HK-2 (cell line): Measurements from ENCODE around the gene BRICD5.
"Not testable (repeated sequence)": the region's sequence is repeated elsewhere in the genome, so short reads cannot be mapped to it uniquely, and the experiment has no call there.

Experiments used
- DNase-seq: peaks from one replicate; pipeline ENCODE4 v3.0.0-alpha.2; 2018; ENCODE audit not compliant: unreplicated experiment

The BRICD5 gene

DNA sequence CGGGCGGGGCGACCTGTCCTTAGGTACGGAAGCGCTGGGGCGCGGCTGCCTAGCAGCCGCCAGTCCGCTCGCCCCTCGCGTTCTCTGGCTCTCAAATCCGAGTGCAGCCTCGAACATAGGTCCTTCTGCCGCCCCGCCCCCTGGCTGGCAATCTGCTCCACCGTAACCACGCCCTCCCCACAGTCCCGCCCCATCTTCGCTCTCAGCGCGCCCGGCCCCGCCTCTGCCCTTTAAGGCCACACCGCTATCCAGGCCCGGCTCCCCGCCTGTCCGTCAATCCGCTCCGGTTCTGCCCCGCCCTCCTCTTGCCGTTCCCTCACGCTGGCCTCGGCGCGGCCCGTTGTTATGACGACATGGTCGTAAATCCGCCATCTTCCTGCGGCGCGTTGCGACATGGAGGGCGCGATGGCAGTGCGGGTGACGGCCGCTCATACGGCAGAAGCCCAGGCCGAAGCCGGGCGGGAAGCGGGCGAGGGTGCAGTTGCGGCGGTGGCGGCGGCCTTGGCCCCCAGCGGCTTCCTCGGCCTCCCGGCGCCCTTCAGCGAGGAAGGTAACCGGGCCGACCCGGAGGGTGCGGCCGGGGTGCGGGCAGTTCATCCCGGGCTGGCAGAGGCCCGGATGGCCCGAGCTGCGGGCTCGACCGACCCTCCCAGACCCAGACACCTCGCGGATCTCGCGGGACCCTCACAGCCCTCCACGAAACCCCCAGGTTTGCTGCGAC is 12.7 kb upstream of the BRICD5 start, which contains the start of gene E4F1:
E4F1 (plus strand) TSS at position 371 of the 721 bp plus-strand sequence; CDS start at position 394, 23 bp downstream.
- peak; percentile 98 for DNase-seq

- no peak for DNase-seq
Observed at GRCh38 chr16:2216330-2216729, 5.7 kb upstream of the BRICD5 start.

- DNase-seq = no peak
Observed at GRCh38 chr16:2214719-2214968, 4.0 kb upstream of the BRICD5 start, which contains the start of gene PGP. PGP (minus strand) TSS chr16:2214840; CDS start chr16:2214777, 63 bp downstream.

DNA sequence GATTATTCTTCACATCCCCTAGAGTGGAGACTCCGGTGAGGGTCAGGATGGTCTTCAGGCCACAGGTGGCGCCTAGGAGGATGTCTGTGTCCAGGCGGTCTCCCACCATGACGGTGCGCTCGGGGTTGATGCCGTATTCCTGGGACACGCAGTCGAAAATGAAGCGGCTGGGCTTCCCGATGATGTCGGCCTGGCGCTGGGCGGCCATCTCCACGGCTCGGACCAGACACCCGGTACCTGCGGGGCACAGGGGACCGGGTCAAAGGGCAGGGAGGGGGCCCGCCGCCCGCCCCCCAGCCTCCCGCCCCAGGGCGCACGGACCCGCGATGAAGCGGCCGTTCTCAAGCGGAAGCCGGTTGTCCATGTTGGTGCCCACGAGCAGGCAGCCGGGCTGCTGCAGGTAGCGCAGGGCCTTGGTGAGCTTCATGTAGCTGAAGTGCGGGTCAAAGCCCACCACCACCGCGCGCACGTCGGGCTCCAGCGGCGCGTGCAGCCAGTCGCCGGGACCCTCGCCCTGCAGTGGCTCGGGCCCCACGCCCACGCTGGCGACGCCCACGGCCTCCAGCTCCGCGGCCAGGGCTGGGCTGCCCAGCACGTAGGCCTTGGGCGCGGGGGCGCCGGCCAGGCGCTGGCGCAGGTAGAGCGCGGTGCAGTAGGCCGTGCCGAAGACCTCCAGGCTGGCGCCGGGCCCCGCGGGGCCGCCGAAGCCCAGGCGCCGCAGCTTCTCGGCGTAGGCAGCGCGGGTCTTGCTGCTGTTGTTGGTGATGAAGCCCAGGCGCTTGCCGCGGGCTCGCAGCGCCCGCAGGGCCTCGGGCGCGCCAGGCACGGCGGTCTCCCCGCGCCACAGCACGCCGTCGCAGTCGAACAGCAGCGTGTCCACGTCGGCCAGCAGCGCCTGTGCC is 3.4 kb upstream of the BRICD5 start:
- no peak for DNase-seq

- DNase-seq = no peak
Observed at GRCh38 chr16:2212362-2213324, 2.0 kb upstream of the BRICD5 start.

DNA sequence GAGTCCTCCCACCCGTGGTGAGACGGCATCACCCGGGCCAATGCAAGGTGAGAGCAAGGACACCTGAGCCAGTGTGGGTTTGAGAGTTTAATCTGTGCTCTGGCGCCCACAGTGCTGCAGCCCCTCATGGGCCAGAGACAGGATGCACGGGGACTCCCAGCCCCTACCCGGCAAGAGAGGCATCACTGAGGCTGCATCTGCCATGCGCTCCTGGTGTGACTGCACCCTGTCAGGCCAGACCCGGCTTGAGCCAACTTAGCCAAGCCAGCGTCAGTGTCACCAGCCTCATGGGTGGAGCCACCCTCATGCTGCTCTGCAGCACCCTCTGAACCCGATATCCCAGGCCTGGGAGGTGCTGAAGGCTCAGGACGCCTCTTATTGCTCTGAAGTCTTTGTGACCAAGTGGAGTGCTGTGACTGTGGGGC is 1.3 kb upstream of the BRICD5 start:
- no peak for DNase-seq

GRCh38 chr16:2210009-2210332 is 692 bp downstream of the BRICD5 start:
- DNase-seq = no peak

GRCh38 chr16:2209258-2210008 is 1.2 kb downstream of the BRICD5 start:
- DNase-seq = no peak

DNA sequence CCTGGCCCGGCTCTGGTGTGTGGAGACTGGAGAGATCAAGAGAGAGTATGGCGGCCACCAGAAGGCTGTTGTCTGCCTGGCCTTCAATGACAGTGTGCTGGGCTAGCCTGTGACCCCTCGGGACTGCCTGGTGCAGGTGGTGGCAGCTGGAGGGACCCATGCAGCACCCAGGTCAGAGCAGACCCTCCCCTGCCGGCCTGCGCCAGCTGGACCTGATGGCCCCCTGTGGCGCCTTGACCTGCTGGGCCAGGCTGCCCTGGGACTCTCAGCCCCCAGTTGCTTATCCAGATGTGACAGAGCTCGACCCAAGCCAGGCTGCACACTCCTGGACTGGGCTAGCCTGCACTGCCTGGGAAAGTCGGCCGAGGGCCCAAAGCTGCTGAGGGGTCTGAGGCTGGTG is 1.9 kb downstream of the BRICD5 start:
- no peak for DNase-seq

DNA sequence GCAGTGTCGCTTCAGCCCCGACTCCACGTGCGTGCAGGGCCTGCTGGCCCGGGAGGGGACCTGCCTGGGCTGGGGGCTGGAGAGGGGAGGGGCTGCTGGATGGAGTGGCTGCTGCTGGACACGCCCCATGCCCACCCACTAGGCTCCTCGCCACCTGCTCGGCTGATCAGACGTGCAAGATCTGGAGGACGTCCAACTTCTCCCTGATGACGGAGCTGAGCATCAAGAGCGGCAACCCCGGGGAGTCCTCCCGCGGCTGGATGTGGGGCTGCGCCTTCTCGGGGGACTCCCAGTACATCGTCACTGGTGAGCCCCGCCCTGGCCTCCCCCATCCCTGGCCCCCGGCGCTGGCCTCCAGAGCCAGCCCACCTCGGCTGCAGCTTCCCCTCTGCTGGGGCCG is 2.4 kb downstream of the BRICD5 start:
- no peak for DNase-seq

DNA sequence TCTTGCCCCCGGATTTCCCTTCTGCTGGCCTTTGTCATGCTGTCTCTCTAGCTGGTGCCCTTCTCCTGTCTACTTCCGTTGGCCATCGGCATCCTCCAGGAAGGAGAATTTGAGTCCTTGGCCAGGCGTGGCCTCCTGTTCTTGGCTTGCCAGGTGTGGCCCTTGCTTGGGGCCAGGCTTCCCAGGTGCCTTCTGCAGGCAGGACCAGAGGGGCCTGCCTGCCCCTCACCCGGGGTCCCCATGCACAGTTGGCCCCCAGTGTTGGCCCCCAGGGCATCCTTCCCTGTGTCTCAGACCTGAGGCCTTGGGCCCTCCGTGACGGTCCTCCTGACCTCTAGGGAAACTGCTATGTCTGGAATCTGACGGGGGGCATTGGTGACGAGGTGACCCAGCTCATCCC is 2.8 kb downstream of the BRICD5 start:
- DNase-seq = no peak

- DNase-seq = no peak
Observed at GRCh38 chr16:2206780-2207433, 3.8 kb downstream of the BRICD5 start.

- no peak for DNase-seq
Observed at GRCh38 chr16:2206420-2206779, 4.3 kb downstream of the BRICD5 start.

DNA sequence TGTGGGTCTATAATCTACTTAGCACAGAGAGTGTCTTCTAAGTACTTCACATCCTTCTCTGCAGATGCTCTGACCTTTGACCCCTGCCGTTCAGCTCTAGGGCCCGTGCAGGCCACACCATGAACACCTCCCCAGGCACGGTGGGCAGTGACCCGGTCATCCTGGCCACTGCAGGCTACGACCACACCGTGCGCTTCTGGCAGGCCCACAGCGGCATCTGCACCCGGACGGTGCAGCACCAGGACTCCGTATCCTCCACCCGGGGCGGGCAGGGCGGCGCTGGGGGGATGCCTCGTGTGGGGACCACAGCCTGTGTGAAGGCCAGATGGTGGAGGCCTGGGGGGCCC is 4.7 kb downstream of the BRICD5 start:
- no peak for DNase-seq

DNA sequence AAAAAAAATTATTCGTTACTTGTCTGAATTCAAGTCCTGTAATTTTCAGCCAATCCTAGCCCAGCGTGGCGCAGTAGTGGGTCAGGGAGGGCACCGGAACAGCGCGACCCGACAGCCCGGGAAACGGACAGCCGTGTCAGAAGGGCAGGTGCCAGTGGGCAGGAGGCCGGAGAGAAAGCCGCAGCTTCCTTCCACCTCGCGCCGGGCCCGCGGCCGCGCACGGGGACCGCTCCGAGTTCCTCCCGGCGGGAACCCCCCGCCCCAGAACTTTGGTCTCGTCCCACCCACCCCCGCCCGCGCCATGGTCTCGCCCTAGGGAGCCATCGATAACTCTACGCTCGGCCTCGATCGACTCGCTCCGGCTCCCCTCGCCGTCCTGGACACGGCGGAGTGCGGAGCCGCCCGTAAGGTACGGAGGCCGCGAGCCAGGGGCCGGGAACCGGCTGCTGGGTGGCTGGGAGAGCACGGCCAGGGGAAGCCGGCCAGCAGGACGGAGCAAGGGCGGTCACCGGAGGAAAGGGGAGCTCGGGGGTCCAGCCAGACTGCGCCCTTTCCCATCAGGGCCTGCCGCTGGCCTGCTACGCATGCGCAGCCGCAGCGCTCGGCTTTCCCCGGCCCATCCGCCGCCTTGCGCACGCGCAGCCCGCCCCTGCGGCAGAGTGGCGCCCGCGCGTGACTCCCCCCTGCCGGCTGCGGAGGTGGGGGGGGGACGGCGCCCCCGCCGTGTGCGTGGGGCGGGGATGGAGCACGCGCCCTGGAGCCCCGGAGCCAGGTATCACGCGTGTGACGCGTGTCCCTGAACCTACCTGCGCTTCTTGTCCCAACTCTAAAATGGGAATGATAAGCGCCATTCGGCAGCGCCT is 5.3 kb downstream of the BRICD5 start, which contains the start of gene MLST8:
MLST8 (plus strand) TSS at position 351 of the 863 bp plus-strand sequence. CDS start 632 bp downstream, outside the sequence.
- peak; percentile 81 for DNase-seq

DNA sequence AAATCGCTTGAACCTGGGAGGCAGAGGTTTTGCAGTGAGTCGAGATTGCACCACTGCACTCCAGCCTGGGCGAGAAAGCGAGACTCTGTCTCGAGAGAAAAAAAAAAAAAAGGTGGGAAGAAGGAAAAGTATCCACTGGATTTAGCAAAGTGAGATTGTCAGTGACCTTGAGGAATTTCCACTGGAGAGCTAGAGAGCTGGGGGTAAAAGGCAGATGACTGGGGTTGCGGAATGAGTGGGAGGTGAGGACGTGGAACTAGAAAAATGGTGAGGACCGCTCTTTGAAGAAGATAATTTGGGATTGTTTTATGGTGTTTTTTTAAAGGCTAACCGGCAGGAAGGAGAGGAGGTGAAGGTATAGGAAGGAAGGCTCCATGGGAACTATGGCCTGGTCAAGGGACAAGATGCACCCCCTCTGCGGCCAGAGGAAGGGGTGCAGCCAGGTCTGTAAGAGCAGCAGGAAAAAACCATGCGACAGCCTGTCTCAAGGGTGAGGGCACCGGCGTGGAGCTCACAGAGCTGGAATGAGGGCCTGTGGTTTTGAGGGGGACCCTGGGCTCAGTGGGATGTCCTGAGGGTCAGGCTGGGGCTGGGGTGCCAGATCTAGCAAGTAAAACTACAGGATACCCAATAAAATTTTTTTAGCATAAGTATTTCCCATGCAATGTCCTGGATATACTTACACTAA is 6.1 kb downstream of the BRICD5 start:
- DNase-seq = no peak

GRCh38 chr16:2203119-2203688 is 7.5 kb downstream of the BRICD5 start:
- DNase-seq = not testable (repeated sequence)

DNA sequence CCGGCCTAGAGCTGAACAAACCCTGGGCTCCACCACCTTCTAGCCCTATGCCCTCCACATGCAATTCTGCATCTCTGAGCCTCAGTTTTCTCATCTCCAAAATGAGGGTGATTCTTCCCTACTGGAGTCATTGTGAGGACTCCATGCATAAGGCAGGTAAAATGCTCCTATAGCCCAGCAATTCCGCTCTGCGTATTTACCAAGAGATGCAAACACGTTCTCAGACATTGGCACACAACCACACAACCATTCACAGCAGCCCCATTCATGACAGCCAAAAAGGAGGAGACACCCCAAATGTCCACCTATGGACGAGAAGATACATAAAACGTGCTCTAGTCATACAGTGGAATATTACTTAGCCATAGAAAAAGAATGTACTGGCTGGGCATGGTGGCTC is 10.3 kb downstream of the BRICD5 start:
- no peak for DNase-seq

GRCh38 chr16:2199621-2200139 is 11.0 kb downstream of the BRICD5 start:
- no peak for DNase-seq
